NCI-H446 treated with DMSO at 0.1 percent for 48 hours (cell line): Measurements from ENCODE around the gene MAP4K3.
"Not testable (repeated sequence)": the region's sequence is repeated elsewhere in the genome, so short reads cannot be mapped to it uniquely, and the experiment has no call there.

Experiments
- DNase-seq: peaks from one replicate; lab custom pipeline; 2025; lab: John Stamatoyannopoulos, UW

The MAP4K3 gene

GRCh38 chr2:39370101-39370500 lies 67.0 kb downstream of the MAP4K3 start:
- no peak for DNase-seq

GRCh38 chr2:39368846-39369245 lies 68.2 kb downstream of the MAP4K3 start:
- no peak for DNase-seq

GRCh38 chr2:39368376-39368775 lies 68.7 kb downstream of the MAP4K3 start:
- no peak for DNase-seq

- DNase-seq, result no peak
Measured at GRCh38 chr2:39362595-39362994, 74.5 kb downstream of the MAP4K3 start.

- DNase-seq, result no peak
Measured at GRCh38 chr2:39361511-39361910, 75.6 kb downstream of the MAP4K3 start.

GRCh38 chr2:39360342-39360741 lies 76.7 kb downstream of the MAP4K3 start:
- not testable (repeated sequence) for DNase-seq

GRCh38 chr2:39359453-39360038 lies 77.5 kb downstream of the MAP4K3 start:
- DNase-seq, result no peak

- DNase-seq, result no peak
Measured at GRCh38 chr2:39356922-39357639, 80.0 kb downstream of the MAP4K3 start.

GRCh38 chr2:39350658-39351057 lies 86.4 kb downstream of the MAP4K3 start:
- no peak for DNase-seq

- DNase-seq, result no peak
Measured at GRCh38 chr2:39338502-39338901, 98.6 kb downstream of the MAP4K3 start.

GRCh38 chr2:39335930-39336329 lies 101.2 kb downstream of the MAP4K3 start:
- DNase-seq, result no peak

GRCh38 chr2:39334978-39335377 lies 102.1 kb downstream of the MAP4K3 start:
- DNase-seq, result no peak

- no peak for DNase-seq
Measured at GRCh38 chr2:39334529-39334928, 102.6 kb downstream of the MAP4K3 start.

- no peak for DNase-seq
Measured at GRCh38 chr2:39326644-39327043, 110.4 kb downstream of the MAP4K3 start.

GRCh38 chr2:39325966-39326365 lies 111.1 kb downstream of the MAP4K3 start:
- DNase-seq, result no peak

GRCh38 chr2:39321056-39322035 lies 115.7 kb downstream of the MAP4K3 start:
- DNase-seq, result not testable (repeated sequence)

GRCh38 chr2:39320162-39320561 lies 116.9 kb downstream of the MAP4K3 start:
- no peak for DNase-seq

GRCh38 chr2:39313575-39313974 lies 123.5 kb downstream of the MAP4K3 start:
- no peak for DNase-seq

- DNase-seq, result no peak
Measured at GRCh38 chr2:39311469-39311868, 125.6 kb downstream of the MAP4K3 start.

GRCh38 chr2:39308778-39309177 lies 128.3 kb downstream of the MAP4K3 start:
- no peak for DNase-seq

GRCh38 chr2:39306626-39307025 lies 130.5 kb downstream of the MAP4K3 start:
- DNase-seq, result no peak

GRCh38 chr2:39304729-39305128 lies 132.4 kb downstream of the MAP4K3 start:
- no peak for DNase-seq

GRCh38 chr2:39304200-39304599 lies 132.9 kb downstream of the MAP4K3 start:
- DNase-seq, result no peak
